Ectodermal cell (in vitro differentiated cells): ENCODE measurements around the gene KCND2.

Source experiments
- H3K27ac ChIP-seq: 2 replicates; pipeline ENCODE4 v1.7.0; 2013; ENCODE audit warnings: mild to moderate bottlenecking, low read depth, low read length; ENCODE audit not compliant: insufficient read depth, poor library complexity, severe bottlenecking
- H3K27me3 ChIP-seq: 2 replicates; pipeline ENCODE4 v1.7.0; 2013; ENCODE audit warnings: mild to moderate bottlenecking, low read length; ENCODE audit not compliant: insufficient read depth, control insufficient read depth, poor library complexity, severe bottlenecking
- H3K36me3 ChIP-seq: one replicate; pipeline ENCODE4 v1.7.0; 2013; ENCODE audit warnings: low read length; ENCODE audit not compliant: control insufficient read depth, insufficient read depth
- H3K4me1 ChIP-seq: one replicate; pipeline ENCODE4 v1.7.0; 2013; ENCODE audit warnings: low read length; ENCODE audit not compliant: control insufficient read depth, insufficient read depth
- H3K4me3 ChIP-seq: 2 replicates; pipeline ENCODE4 v1.7.0; 2013; ENCODE audit warnings: low read depth, low read length, control low read depth; ENCODE audit not compliant: insufficient read depth
- H3K9me3 ChIP-seq: 2 replicates; pipeline ENCODE4 v1.7.0; 2013; ENCODE audit warnings: mild to moderate bottlenecking, low read length, moderate library complexity; ENCODE audit not compliant: control insufficient read depth
- WGBS, 2 experiments: methylation state at CpG; one replicate each; pipeline ENCODE4 v1.1.7; 2013; ENCODE audit warnings: missing lambda C conversion rate in 2 of 2; 5-methylcytosine and 5-hydroxymethylcytosine counted together

KCND2 gene

DNA sequence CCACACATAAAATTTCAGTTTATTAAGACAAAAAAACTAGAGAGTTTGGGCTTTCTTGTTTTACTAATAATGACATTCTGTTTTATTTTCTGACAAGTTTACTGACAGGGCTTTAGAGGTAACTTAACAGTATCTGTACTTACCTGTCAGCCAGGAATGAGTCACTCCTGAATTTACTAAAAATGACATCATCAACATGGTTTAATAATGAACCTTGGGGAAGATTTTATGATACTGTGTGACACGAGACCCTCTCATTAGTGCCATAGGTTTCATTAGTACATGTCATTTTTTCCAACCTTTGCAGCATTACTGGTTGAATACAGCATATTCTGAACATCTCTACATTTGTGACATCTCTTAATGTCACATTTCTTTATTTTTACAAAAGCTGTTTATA is 131.1 kb downstream of the KCND2 start:
- H3K27ac ChIP-seq: no peak overlapping the region
- no peaks in the 10 kb centered on the region for H3K27me3 ChIP-seq
- H3K9me3 ChIP-seq: no peaks in the 10 kb centered on the region
- H3K36me3 ChIP-seq: no peaks in the 10 kb centered on the region
- H3K4me1 ChIP-seq: peaks cover 5% of the 10 kb centered on the region
- no peak overlapping the region for H3K4me3 ChIP-seq
- 100% methylated on average over 1 of the region's 1 CpG for WGBS, 2 experiments

GRCh38 chr7:120405652-120406051 is 132.7 kb downstream of the KCND2 start:
- Histone ChIP-seq H3K4me1 (peaks cover 5% of the 10 kb centered on the region), H3K36me3 (no peaks in the 10 kb centered on the region), H3K4me3 (no peak overlapping the region), H3K27me3 (no peaks in the 10 kb centered on the region), H3K9me3 (no peaks in the 10 kb centered on the region), H3K27ac (no peak overlapping the region)

GRCh38 chr7:120407010-120407409 is 134.0 kb downstream of the KCND2 start:
- no peaks in the 10 kb centered on the region for H3K9me3 ChIP-seq
- peaks cover 2% of the 10 kb centered on the region for H3K4me1 ChIP-seq
- H3K4me3 ChIP-seq: no peak overlapping the region
- H3K27ac ChIP-seq: no peak overlapping the region
- 96% methylated on average over 4 of the region's 5 CpGs for WGBS, 2 experiments
- H3K27me3 ChIP-seq: no peaks in the 10 kb centered on the region
- no peaks in the 10 kb centered on the region for H3K36me3 ChIP-seq

GRCh38 chr7:120412139-120413050 is 139.4 kb downstream of the KCND2 start:
- no peak overlapping the region for H3K27ac ChIP-seq
- 88 to 91% methylated on average over 1 to 2 of the region's 2 CpGs for WGBS, 2 experiments
- H3K4me1 ChIP-seq: no peaks in the 10 kb centered on the region
- no peaks in the 10 kb centered on the region for H3K9me3 ChIP-seq
- no peaks in the 10 kb centered on the region for H3K36me3 ChIP-seq
- no peak overlapping the region for H3K4me3 ChIP-seq
- H3K27me3 ChIP-seq: no peaks in the 10 kb centered on the region

GRCh38 chr7:120413164-120413563 is 140.2 kb downstream of the KCND2 start:
- Histone ChIP-seq H3K9me3 (no peaks in the 10 kb centered on the region), H3K27me3 (no peaks in the 10 kb centered on the region), H3K4me1 (no peaks in the 10 kb centered on the region), H3K4me3 (no peak overlapping the region), H3K36me3 (no peaks in the 10 kb centered on the region), H3K27ac (no peak overlapping the region)

DNA sequence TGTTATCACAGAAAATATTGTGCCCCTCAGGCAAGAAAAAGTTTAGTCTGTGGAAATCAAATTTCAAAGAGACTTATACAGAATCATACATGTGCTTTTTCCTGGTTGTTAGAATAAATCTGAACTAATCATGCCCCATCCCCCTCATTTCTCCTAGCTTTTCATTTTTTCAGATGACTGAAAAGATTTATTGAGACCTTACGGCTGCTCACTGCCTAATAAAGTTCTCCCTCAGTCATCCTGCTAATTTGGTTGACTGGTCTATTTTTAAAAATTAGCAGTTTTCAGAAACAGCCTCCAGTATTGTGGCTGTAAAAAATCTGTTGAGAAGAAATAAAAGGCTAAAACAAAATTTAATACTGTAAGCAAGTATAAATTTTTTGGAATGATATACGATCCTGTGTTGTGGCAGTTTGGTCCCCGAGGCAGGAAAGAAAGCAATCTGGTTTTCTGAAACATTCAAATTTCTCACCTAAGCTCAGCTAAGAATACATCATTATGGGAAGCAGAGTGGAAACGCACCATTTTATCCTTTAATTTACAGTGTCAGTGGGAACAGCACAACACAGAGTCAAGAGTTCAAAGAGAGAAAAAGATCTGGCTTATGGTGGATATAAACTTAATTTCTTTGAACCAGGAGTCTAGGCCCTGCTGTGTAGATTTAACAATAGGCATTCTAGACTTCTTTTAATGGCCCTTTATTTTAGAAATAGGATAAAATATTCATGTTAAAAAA is 144.4 kb downstream of the KCND2 start:
- no peaks in the 10 kb centered on the region for H3K9me3 ChIP-seq
- H3K4me3 ChIP-seq: no peak overlapping the region
- no peak overlapping the region for H3K27ac ChIP-seq
- H3K4me1 ChIP-seq: no peaks in the 10 kb centered on the region
- no peaks in the 10 kb centered on the region for H3K27me3 ChIP-seq
- H3K36me3 ChIP-seq: no peaks in the 10 kb centered on the region
- WGBS, 2 experiments: 93 to 95% methylated on average over 3 to 4 of the region's 4 CpGs

GRCh38 chr7:120421151-120421651 is 148.2 kb downstream of the KCND2 start:
- Histone ChIP-seq H3K4me1 (no peaks in the 10 kb centered on the region), H3K27ac (no peak overlapping the region), H3K36me3 (no peaks in the 10 kb centered on the region), H3K4me3 (no peak overlapping the region), H3K27me3 (no peaks in the 10 kb centered on the region), H3K9me3 (no peaks in the 10 kb centered on the region)
- WGBS, 2 experiments: 88 to 98% methylated on average over 2 of the region's 2 CpGs

GRCh38 chr7:120431016-120431415 is 158.0 kb downstream of the KCND2 start:
- WGBS, 2 experiments: 86 to 100% methylated on average over 1 of the region's 1 CpG
- H3K36me3 ChIP-seq: no peaks in the 10 kb centered on the region
- no peak overlapping the region for H3K4me3 ChIP-seq
- H3K4me1 ChIP-seq: no peaks in the 10 kb centered on the region
- no peak overlapping the region for H3K27ac ChIP-seq
- H3K9me3 ChIP-seq: no peaks in the 10 kb centered on the region
- no peaks in the 10 kb centered on the region for H3K27me3 ChIP-seq

- Histone ChIP-seq H3K9me3 (no peaks in the 10 kb centered on the region), H3K4me3 (no peak overlapping the region), H3K27ac (no peak overlapping the region), H3K27me3 (no peaks in the 10 kb centered on the region), H3K4me1 (no peaks in the 10 kb centered on the region), H3K36me3 (no peaks in the 10 kb centered on the region)
- WGBS, 2 experiments: 86% methylated on average over 1 of the region's 1 CpG; no CpG with 5 or more reads in 1 of the 2 experiments
Observed at GRCh38 chr7:120436487-120437060, 163.6 kb downstream of the KCND2 start.

GRCh38 chr7:120441850-120442249 is 168.9 kb downstream of the KCND2 start:
- Histone ChIP-seq H3K4me1 (no peaks in the 10 kb centered on the region), H3K9me3 (no peaks in the 10 kb centered on the region), H3K27ac (no peak overlapping the region), H3K36me3 (no peaks in the 10 kb centered on the region), H3K27me3 (no peaks in the 10 kb centered on the region), H3K4me3 (no peak overlapping the region)
- 92 to 100% methylated on average over 1 of the region's 1 CpG for WGBS, 2 experiments
